Measurements from ENCODE around the gene USP5.
"Not testable (repeated sequence)": the region's sequence is repeated elsewhere in the genome, so short reads cannot be mapped to it uniquely, and the experiment has no call there.

The USP5 gene

GRCh38 chr12:6843118-6843902, 8.6 kb upstream of the USP5 start:
- DNase-seq, result no peak

GRCh38 chr12:6845395-6845794, 6.6 kb upstream of the USP5 start:
- no peak for DNase-seq

- DNase-seq, result no peak
These were observed 5.6 kb upstream of the USP5 start for GRCh38 chr12:6846316-6846869.

GRCh38 chr12:6847676-6848075, 4.3 kb upstream of the USP5 start:
- no peak for DNase-seq

GRCh38 chr12:6849427-6849826, 2.5 kb upstream of the USP5 start:
- DNase-seq, result no peak

- DNase-seq, result no peak
These were observed 1.9 kb upstream of the USP5 start for GRCh38 chr12:6849976-6850560.

GRCh38 chr12:6850796-6851152, 1.2 kb upstream of the USP5 start:
- no peak for DNase-seq

GRCh38 chr12:6851153-6851920, 613 bp upstream of the USP5 start, which contains the start of gene CDCA3:
CDCA3 (minus strand) TSS chr12:6851286; CDS start chr12:6850952, 334 bp downstream.
- peak; percentile 93 for DNase-seq

GRCh38 chr12:6852651-6853354, 853 bp downstream of the USP5 start:
- no peak for DNase-seq

- no peak for DNase-seq
These were observed 1.7 kb downstream of the USP5 start for GRCh38 chr12:6853626-6854025.

- no peak for DNase-seq
These were observed 2.1 kb downstream of the USP5 start for GRCh38 chr12:6854036-6854435.

GRCh38 chr12:6855322-6855721, 3.4 kb downstream of the USP5 start:
- DNase-seq, result no peak

GRCh38 chr12:6858799-6859198, 6.8 kb downstream of the USP5 start:
- no peak for DNase-seq

- no peak for DNase-seq
These were observed 8.2 kb downstream of the USP5 start for GRCh38 chr12:6860116-6860515.

GRCh38 chr12:6860942-6861341, 9.0 kb downstream of the USP5 start:
- DNase-seq, result no peak

- no peak for DNase-seq
These were observed 9.4 kb downstream of the USP5 start for GRCh38 chr12:6861391-6861790.

GRCh38 chr12:6863033-6863432, 11.1 kb downstream of the USP5 start:
- DNase-seq, result no peak

GRCh38 chr12:6863586-6864321, 11.8 kb downstream of the USP5 start:
- DNase-seq, result no peak

- DNase-seq, result not testable (repeated sequence)
These were observed 13.4 kb downstream of the USP5 start for GRCh38 chr12:6865307-6865706.

GRCh38 chr12:6866163-6866919, 14.4 kb downstream of the USP5 start:
- no peak for DNase-seq

GRCh38 chr12:6866920-6867412, 15.0 kb downstream of the USP5 start:
- DNase-seq, result no peak
